Measurements from ENCODE around the gene RNASEH2A. TPM values are rescaled to one million over a fixed set of nuclear protein-coding genes. Genes with fewer than 3 reads are reported as not detected.

Gene RNASEH2A
- total and polyA plus RNA-seq, 2 of the 13 experiments (the other 11 are each of a cell fraction or from before 2014, with no cell fraction given) = 25.1 to 35.8 TPM

- TF ChIP-seq ZNF331 (CRISPR knock-in tag; IDR thresholded peaks at IDR 0.05) (peak; percentile 93), SNAPC5 (CRISPR knock-in tag; IDR thresholded peaks at IDR 0.05; ENCODE audit: borderline replicate concordance) (no peak), ZNF784 (CRISPR knock-in tag; IDR thresholded peaks at IDR 0.05; ENCODE audit: borderline replicate concordance) (no peak; the same call in 1 of the 2 replicates), ZNF326 (CRISPR knock-in tag; IDR thresholded peaks at IDR 0.05; ENCODE audit: borderline replicate concordance) (no peak), ZNF230 (CRISPR knock-in tag; IDR thresholded peaks at IDR 0.05) (no peak), ZNF572 (CRISPR knock-in tag; IDR thresholded peaks at IDR 0.05) (no peak; the same call in 1 of the 2 replicates), ZNF891 (CRISPR knock-in tag; IDR thresholded peaks at IDR 0.05) (peak; percentile 88; the same call in 1 of the 2 replicates), SAFB2 (CRISPR knock-in tag; IDR thresholded peaks at IDR 0.05; ENCODE audit: borderline replicate concordance, low read depth) (peak; percentile 86; the same call in 1 of the 2 replicates), ZBTB7B (CRISPR knock-in tag; IDR thresholded peaks at IDR 0.05) (peak; percentile 87), ZFY (CRISPR knock-in tag; IDR thresholded peaks at IDR 0.05) (peak; percentile 84), NFYB (CRISPR knock-in tag; IDR thresholded peaks at IDR 0.05) (peak; percentile 79), ZNF776 (CRISPR knock-in tag; IDR thresholded peaks at IDR 0.05) (no peak), HOXA7 (CRISPR knock-in tag; IDR thresholded peaks at IDR 0.05) (no peak), PITX1 (CRISPR knock-in tag; IDR thresholded peaks at IDR 0.05) (peak; percentile 69), SKIL (CRISPR knock-in tag; IDR thresholded peaks at IDR 0.05; ENCODE audit: borderline replicate concordance) (peak; percentile 84), SMYD3 (CRISPR knock-in tag; IDR thresholded peaks at IDR 0.05) (no peak), ARHGAP35 (CRISPR knock-in tag; IDR thresholded peaks at IDR 0.05; ENCODE audit: borderline replicate concordance) (no peak), SNRNP70 (IDR thresholded peaks at IDR 0.05; ENCODE audit: low read depth, low read length) (no peak), ZNF234 (CRISPR knock-in tag; conservative IDR thresholded peaks at IDR 0.05) (no peak), ZBED4 (CRISPR knock-in tag; IDR thresholded peaks at IDR 0.05; ENCODE audit: borderline replicate concordance) (peak; percentile 75; the same call in 1 of the 2 replicates), NFIB (CRISPR knock-in tag; IDR thresholded peaks at IDR 0.05; ENCODE audit: borderline replicate concordance) (no peak), ZNF589 (CRISPR knock-in tag; conservative IDR thresholded peaks at IDR 0.05) (peak; percentile 87)
Observed at GRCh38 chr19:12791345-12792050, 14.9 kb upstream of the RNASEH2A start, which contains the start of gene JUNB (continued).
